Glutamatergic neuron (in vitro differentiated cells): ENCODE data around the gene LAMTOR1. TPM values are rescaled to one million over a fixed set of nuclear protein-coding genes. Genes with fewer than 3 reads are reported as not detected.

Experiments
- DNase-seq: peaks from one replicate; pipeline ENCODE4 v3.0.0; 2022
- H3K27ac Mint-ChIP-seq: one replicate; pipeline ENCODE4 v1.8.0; 2020; ENCODE audit warnings: mild to moderate bottlenecking, mixed read lengths, inconsistent platforms; ENCODE audit not compliant: unreplicated experiment
- H3K27me3 Mint-ChIP-seq: one replicate; pipeline ENCODE4 v1.8.0; 2020; ENCODE audit warnings: mild to moderate bottlenecking, moderate library complexity, mixed read lengths, inconsistent platforms; ENCODE audit not compliant: unreplicated experiment
- H3K36me3 Mint-ChIP-seq: one replicate; pipeline ENCODE4 v1.8.0; 2020; ENCODE audit warnings: mild to moderate bottlenecking, mixed read lengths, inconsistent platforms; ENCODE audit not compliant: unreplicated experiment
- H3K4me1 Mint-ChIP-seq: one replicate; pipeline ENCODE4 v1.8.0; 2020; ENCODE audit warnings: mild to moderate bottlenecking, low read depth, mixed read lengths, inconsistent platforms; ENCODE audit not compliant: unreplicated experiment
- H3K4me3 Mint-ChIP-seq: one replicate; pipeline ENCODE4 v1.8.0; 2020; ENCODE audit warnings: mild to moderate bottlenecking, mixed read lengths, inconsistent platforms; ENCODE audit not compliant: unreplicated experiment
- H3K9me3 Mint-ChIP-seq: one replicate; pipeline ENCODE4 v1.8.0; 2020; ENCODE audit warnings: mild to moderate bottlenecking, moderate library complexity, mixed read lengths, inconsistent platforms; ENCODE audit not compliant: unreplicated experiment
- CTCF ChIP-seq: fragments of 200-600 bp; sonication (generic); IDR thresholded peaks from one replicate; pipeline ENCODE4 v1.5.0; 2021; ENCODE audit not compliant: partially characterized antibody, unreplicated experiment
- total RNA-seq: library from RNA; stranded (reverse); fragmentation: NEBNext Ultra II Directional; extraction: Animal tissue kit (Norgen Biotek cat#: 25700); gene quantifications from one replicate; pipeline ENCODE4 v1.2.1, GENCODE V29; 2021; ENCODE audit not compliant: unreplicated experiment

LAMTOR1 gene
- total RNA-seq, 1 donor from 2014 or later, result 68.3 TPM

DNA sequence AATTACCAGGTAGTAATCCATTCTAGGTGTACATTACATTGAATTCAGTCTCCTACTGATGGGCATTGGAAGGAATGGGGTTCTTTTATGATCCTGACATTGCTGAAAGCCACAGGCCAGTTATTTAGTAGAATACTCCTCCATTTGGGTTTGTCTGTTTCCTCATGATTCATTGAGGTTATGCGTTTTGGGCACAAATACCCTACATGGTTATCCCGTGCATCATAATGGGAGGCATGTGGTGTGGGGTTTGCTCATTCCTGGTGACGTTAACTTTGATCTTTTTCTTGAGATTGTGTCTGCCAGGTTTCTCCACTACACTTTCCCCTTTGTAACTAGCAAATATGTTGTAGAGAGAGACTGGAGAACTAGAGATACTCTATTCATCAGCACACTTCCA, 38.0 kb upstream of the LAMTOR1 start:
- Mint-ChIP-seq H3K9me3 (peaks cover 1% of the 10 kb centered on the region), H3K4me1 (no peaks in the 10 kb centered on the region), H3K36me3 (no peaks in the 10 kb centered on the region), H3K4me3 (no peak overlapping the region), H3K27me3 (peaks cover 2% of the 10 kb centered on the region), H3K27ac (no peak overlapping the region)
- no peak for DNase-seq
- no peak for TF ChIP-seq CTCF

GRCh38 chr11:72140661-72141060, 37.6 kb upstream of the LAMTOR1 start:
- H3K27me3 Mint-ChIP-seq, result peaks cover 2% of the 10 kb centered on the region
- H3K4me3 Mint-ChIP-seq, result no peak overlapping the region
- TF ChIP-seq CTCF, result no peak
- no peak for DNase-seq
- no peak overlapping the region for H3K27ac Mint-ChIP-seq
- H3K9me3 Mint-ChIP-seq, result peaks cover 1% of the 10 kb centered on the region
- H3K4me1 Mint-ChIP-seq, result no peaks in the 10 kb centered on the region
- no peaks in the 10 kb centered on the region for H3K36me3 Mint-ChIP-seq

GRCh38 chr11:72139500-72139899, 36.4 kb upstream of the LAMTOR1 start:
- H3K27ac Mint-ChIP-seq, result no peak overlapping the region
- peaks cover 2% of the 10 kb centered on the region for H3K27me3 Mint-ChIP-seq
- H3K4me1 Mint-ChIP-seq, result no peaks in the 10 kb centered on the region
- H3K4me3 Mint-ChIP-seq, result no peak overlapping the region
- H3K36me3 Mint-ChIP-seq, result no peaks in the 10 kb centered on the region
- TF ChIP-seq CTCF, result no peak
- H3K9me3 Mint-ChIP-seq, result peaks cover 1% of the 10 kb centered on the region
- no peak for DNase-seq

- peaks cover 2% of the 10 kb centered on the region for H3K27me3 Mint-ChIP-seq
- H3K36me3 Mint-ChIP-seq, result no peaks in the 10 kb centered on the region
- no peak overlapping the region for H3K27ac Mint-ChIP-seq
- no peak for TF ChIP-seq CTCF
- peaks cover 1% of the 10 kb centered on the region for H3K9me3 Mint-ChIP-seq
- H3K4me3 Mint-ChIP-seq, result no peak overlapping the region
- H3K4me1 Mint-ChIP-seq, result no peaks in the 10 kb centered on the region
- DNase-seq, result no peak
Observed at GRCh38 chr11:72138821-72139390, 35.8 kb upstream of the LAMTOR1 start.

DNA sequence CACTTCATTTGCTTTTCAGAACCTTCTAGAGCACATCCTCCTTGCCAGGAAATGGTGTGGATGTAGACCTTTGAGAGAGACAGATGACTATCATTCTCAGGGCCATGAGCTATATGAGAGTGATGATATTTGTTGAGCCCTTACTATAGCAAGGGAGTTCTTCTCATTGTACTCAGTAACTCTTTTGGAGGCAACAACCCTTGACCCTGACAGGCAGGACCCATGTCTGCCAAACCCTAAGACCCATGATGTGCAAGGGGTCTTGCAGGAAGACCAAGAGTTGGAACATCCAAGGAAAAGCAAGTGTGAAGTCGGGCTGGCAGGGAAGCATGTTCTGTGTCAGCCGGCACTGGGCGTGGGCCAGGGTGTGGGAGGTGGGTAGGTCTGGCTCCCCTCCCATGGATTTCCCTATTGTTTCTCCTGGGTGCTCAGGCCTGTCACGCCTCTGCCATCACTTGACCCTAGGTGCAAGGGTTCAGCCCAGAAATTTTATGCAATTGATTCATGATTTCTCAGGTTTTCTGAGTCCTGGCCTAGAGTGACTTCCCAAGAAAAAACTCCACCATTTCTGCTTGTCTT, 33.7 kb upstream of the LAMTOR1 start:
- H3K27ac Mint-ChIP-seq, result no peak overlapping the region
- no peak for DNase-seq
- H3K36me3 Mint-ChIP-seq, result no peaks in the 10 kb centered on the region
- no peak for TF ChIP-seq CTCF
- H3K9me3 Mint-ChIP-seq, result peaks cover 1% of the 10 kb centered on the region
- no peaks in the 10 kb centered on the region for H3K4me1 Mint-ChIP-seq
- peaks cover 3% of the 10 kb centered on the region for H3K27me3 Mint-ChIP-seq
- no peak overlapping the region for H3K4me3 Mint-ChIP-seq
